Measurements from ENCODE around the gene AOAH. TPM values are rescaled to one million over a fixed set of nuclear protein-coding genes. Genes with fewer than 3 reads are reported as not detected.

Gene AOAH
- total and polyA plus RNA-seq, 2 donors (not counting 3 experiments of a cell fraction or from before 2014, with no cell fraction given) = not detected

DNA sequence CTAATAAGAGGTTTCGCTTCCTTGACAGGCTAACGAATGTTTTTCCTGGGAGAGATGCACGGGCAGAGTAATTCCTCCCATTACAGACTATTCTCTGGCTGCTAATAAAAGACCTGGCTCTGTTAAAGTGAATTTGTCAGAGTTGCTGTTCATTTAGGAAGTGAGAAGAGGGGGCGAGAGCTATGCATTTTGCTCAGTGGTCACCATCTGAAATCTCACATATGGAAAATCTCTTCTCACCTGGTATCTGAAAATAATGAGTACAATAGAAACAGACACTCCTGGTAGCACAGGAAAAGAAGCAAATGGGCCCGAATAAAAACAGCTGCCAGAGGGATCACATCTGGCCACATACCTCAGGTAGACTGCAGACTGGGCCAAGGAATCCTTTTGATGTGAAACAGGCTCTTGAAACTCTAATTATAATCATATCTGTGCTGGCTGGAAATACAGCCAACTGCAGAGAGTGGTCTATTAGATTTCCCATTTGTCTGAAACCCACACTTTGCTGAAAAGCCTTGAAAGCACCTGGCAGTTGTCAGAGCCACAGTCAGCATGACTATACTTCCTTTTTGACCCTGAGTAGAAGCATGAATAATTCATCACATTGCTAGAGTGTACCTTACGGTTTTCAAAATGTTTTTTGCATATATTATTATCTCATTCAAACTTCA lies 33.6 kb downstream of the AOAH start:
- no peak overlapping the region for H2AFZ ChIP-seq (ENCODE audit: low read depth, low read length)
- H3K4me1 ChIP-seq (ENCODE audit: control insufficient read depth, extremely low read depth, insufficient read depth, low read length) = peaks cover 3% of the 10 kb centered on the region
- no peaks in the 10 kb centered on the region for H3K79me2 ChIP-seq (ENCODE audit: control insufficient read depth, insufficient read depth, low read length)
- no peaks in the 10 kb centered on the region for H3K36me3 ChIP-seq (ENCODE audit: control insufficient read depth in 2 of 2, extremely low read depth in 1 of 2, insufficient read depth in 2 of 2, low read length in 2 of 2)
- DNase-seq (ENCODE audit: low read depth, low spot score) (no peak), FAIRE-seq (no peak)
- peaks cover 0 to 2% of the 10 kb centered on the region in 2 experiments for H3K27me3 ChIP-seq (ENCODE audit: control insufficient read depth in 2 of 2, insufficient read depth in 2 of 2, low read length in 2 of 2)
- H3K27ac ChIP-seq (ENCODE audit: insufficient read depth, low read depth, low read length) = no peak overlapping the region
- no peaks in the 10 kb centered on the region for H3K9me3 ChIP-seq (replicated peaks; ENCODE audit: control insufficient read depth, insufficient read depth, low read length)
- H3K4me3 ChIP-seq (replicated peaks in 1 of 3; ENCODE audit: insufficient read depth in 1 of 3, low read depth in 1 of 3, low read length in 3 of 3) = no peak overlapping the region
- dilution Hi-C loops (cut with MboI; ENCODE audit: extremely low pct_ligation_motif_present, low sequenced_read_pairs) = no loop called here
- no peak for TF ChIP-seq FOS (IDR thresholded peaks at IDR 0.05; ENCODE audit: borderline replicate concordance, insufficient read depth, low read length)
- no peak for TF ChIP-seq JUN (IDR thresholded peaks at IDR 0.05; ENCODE audit: borderline replicate concordance, insufficient read depth, insufficient read length, low read depth)
- no peak for TF ChIP-seq GATA2 (IDR thresholded peaks at IDR 0.05; ENCODE audit: insufficient read depth, insufficient read length, low read depth, low read length)
- TF ChIP-seq POLR2AphosphoS5 (IDR thresholded peaks at IDR 0.05; ENCODE audit: insufficient read depth, low read depth, low read length) = no peak
- TF ChIP-seq, protein P1, sequence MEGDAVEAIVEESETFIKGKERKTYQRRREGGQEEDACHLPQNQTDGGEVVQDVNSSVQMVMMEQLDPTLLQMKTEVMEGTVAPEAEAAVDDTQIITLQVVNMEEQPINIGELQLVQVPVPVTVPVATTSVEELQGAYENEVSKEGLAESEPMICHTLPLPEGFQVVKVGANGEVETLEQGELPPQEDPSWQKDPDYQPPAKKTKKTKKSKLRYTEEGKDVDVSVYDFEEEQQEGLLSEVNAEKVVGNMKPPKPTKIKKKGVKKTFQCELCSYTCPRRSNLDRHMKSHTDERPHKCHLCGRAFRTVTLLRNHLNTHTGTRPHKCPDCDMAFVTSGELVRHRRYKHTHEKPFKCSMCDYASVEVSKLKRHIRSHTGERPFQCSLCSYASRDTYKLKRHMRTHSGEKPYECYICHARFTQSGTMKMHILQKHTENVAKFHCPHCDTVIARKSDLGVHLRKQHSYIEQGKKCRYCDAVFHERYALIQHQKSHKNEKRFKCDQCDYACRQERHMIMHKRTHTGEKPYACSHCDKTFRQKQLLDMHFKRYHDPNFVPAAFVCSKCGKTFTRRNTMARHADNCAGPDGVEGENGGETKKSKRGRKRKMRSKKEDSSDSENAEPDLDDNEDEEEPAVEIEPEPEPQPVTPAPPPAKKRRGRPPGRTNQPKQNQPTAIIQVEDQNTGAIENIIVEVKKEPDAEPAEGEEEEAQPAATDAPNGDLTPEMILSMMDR (IDR thresholded peaks at IDR 0.05; ENCODE audit: extremely low read depth in 1 of 2, insufficient read depth in 1 of 2, low read depth in 1 of 2, low read length in 2 of 2) = no peak
- TF ChIP-seq EZH2 (IDR thresholded peaks at IDR 0.05; ENCODE audit: borderline replicate concordance, low read depth, low read length, severe bottlenecking) = no peak
- TF ChIP-seq POLR2A (IDR thresholded peaks at IDR 0.05; ENCODE audit: low read depth, low read length) = no peak
- no peak for TF ChIP-seq MYC (IDR thresholded peaks at IDR 0.05; ENCODE audit: low read depth, low read length)
- TF ChIP-seq, protein P2, sequence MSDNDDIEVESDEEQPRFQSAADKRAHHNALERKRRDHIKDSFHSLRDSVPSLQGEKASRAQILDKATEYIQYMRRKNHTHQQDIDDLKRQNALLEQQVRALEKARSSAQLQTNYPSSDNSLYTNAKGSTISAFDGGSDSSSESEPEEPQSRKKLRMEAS (IDR thresholded peaks at IDR 0.05; ENCODE audit: insufficient read depth, insufficient read length) = no peak
- no peak overlapping the region for H3K4me2 ChIP-seq (ENCODE audit: insufficient read depth, low read length)
- CTCF ChIA-PET = interaction anchor here (1.3 kb wide), 1 partner anchor 20 kb away, joined by 5 read pairs; no protein-coding TSS in a partner anchor
- BruUV-seq (replicated peaks) = no TSS peak
- H4K20me1 ChIP-seq (replicated peaks; ENCODE audit: control insufficient read depth, extremely low read depth, insufficient read depth, low read length) = no peaks in the 10 kb centered on the region
- POLR2A ChIA-PET = no interaction called here
- intact Hi-C loops (cut with micrococcal nuclease) = no loop called here
- H3K9ac ChIP-seq (replicated peaks; ENCODE audit: extremely low read depth, insufficient read depth, low read length) = no peak overlapping the region
- no peaks in the 10 kb centered on the region for H3K9me1 ChIP-seq (replicated peaks; ENCODE audit: control insufficient read depth, extremely low read depth, insufficient read depth, low read length)

Measured in endothelial cell of umbilical vein (primary cell).